ENCODE measurements around the gene PXDC1. TPM values are rescaled to one million over a fixed set of nuclear protein-coding genes. Genes with fewer than 3 reads are reported as not detected.

The PXDC1 gene
- polyA plus RNA-seq, 1 donor from 2014 or later: 9.5 TPM

- H3K27ac Mint-ChIP-seq: peak overlapping the region in 2 of 3 donors; percentile 51 to 93
- no peaks in the 10 kb centered on the region for H3K36me3 Mint-ChIP-seq
- no peaks in the 10 kb centered on the region for H3K27me3 Mint-ChIP-seq
- peaks cover 42 to 56% (median 52%) of the 10 kb centered on the region in 3 donors for H3K4me1 Mint-ChIP-seq
- peak overlapping the region; percentile 71 to 90 (median 84) for H3K4me3 Mint-ChIP-seq
- H3K9me3 Mint-ChIP-seq: no peaks in the 10 kb centered on the region
These were observed 1.6 kb downstream of the PXDC1 start for GRCh38 chr6:3749977-3750316.

DNA sequence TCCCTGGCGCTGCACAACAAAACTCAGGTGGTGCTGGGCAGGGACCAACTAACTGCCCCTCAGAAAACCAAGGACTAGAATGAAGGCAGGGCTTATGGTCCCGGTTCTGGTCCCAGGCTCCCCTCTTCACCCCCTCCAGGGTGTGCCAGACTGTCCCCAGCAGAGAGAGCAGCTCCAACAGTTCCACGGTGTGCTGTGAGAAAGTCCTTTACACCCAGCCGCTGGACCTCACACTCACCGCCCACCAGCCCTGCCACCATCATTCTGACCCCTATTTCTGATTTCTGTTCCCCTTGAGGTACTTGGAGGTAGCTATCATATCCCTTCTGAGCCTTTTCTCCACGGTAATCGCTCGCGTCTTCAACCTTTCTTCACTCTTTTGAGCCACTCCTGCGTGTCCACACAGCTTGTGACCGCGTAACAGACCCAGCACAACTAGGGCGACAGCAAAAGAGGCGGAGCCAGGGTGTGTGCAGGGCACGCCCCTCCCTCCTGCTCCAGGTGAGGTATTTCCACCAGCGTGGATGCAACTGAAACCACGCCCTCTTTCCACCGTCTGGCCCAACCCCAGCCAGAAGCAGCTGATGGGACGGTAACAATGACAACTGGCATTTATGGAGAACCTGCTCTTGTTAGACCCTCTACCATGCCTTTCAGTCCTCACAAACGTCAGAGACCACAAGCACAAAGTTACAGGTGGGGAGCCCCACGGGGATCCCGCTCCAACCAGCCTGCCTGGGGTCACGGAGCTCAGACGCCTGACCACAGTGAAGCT is 2.3 kb downstream of the PXDC1 start:
- H3K27me3 Mint-ChIP-seq: no peaks in the 10 kb centered on the region
- H3K4me1 Mint-ChIP-seq: peaks cover 42 to 58% (median 52%) of the 10 kb centered on the region in 3 donors

DNA sequence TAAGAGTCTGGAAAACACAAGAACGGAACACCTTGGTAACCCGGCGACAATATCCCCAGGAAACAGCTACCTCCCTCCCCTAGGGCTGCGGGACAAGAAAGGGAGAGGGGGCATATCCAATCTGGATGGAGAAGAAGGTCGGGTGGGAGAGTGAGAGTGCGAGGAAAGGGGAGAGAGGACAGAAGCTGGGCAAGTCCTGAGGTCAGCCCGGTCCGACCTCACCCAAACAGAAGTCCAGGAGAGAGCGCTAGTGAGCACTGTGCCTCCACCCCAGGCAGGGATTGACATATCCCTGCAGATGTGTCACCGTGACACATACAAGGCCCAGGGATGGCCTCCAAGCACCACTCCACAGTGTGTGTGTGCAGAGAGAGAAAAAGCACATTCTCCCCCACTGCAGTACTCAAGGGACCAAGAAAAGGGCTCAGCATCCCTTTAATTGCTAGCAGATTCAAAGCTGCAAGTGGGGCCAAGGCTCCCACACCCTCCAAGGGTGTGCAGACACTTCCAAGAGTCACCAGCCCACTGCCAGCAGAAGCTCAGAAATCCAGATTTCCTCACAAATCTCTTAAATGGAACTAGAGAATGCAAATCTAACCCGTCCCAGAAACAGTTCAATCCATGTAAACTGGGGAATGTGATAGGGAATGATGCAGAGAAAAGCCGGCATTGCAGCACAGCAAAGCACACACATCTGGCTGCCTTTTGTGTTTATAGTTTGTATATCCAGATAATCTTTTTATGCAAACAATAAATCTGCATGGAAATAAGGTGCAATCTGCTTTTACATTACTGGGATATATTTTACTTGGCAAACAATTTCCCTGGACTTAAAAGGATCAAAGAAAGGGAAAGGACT is 3.1 kb downstream of the PXDC1 start:
- Mint-ChIP-seq H3K36me3 (no peaks in the 10 kb centered on the region), H3K27me3 (no peaks in the 10 kb centered on the region), H3K4me1 (peaks cover 44 to 60% (median 50%) of the 10 kb centered on the region in 3 donors), H3K27ac (peak overlapping the region; percentile 51 to 97 (median 93)), H3K4me3 (peak overlapping the region; percentile 68 to 90 (median 76)), H3K9me3 (no peaks in the 10 kb centered on the region)

More for the DNA sequence above, 2.3 kb downstream of the PXDC1 start:
- Mint-ChIP-seq H3K27ac (peak overlapping the region; percentile 51 to 93 (median 93)), H3K9me3 (no peaks in the 10 kb centered on the region), H3K36me3 (no peaks in the 10 kb centered on the region), H3K4me3 (peak overlapping the region; percentile 71 to 90 (median 84))

DNA sequence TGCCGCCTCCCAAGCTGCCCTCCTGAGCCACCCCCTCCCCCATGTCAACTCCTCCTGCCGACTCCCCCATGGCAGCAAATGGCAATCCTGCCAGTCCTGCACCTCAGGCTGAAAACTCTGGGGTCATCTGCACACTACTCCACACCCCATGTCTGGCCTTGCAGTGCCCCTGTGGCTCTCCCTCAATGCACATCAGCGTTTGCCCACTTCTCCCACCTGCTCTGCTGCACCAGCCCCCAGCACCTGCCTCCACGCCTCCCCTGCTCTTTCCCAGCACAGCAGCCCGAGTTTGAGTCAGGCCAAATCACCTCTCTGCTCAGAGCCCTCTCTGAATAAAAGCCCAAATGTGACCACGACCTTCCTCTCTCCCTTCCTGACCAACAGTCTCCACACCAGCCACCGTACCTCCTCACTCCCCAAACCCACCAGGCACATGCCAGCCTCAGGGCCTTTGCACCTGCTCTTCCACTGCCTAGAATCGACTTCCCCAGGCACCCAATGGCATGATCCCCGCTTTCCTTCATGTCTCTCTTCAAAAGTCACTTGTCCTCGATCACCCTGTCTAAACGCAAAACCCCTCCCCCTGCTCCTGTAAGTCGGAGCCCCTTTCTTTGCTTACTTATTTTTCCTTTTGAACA is 4.3 kb downstream of the PXDC1 start:
- Mint-ChIP-seq H3K4me1 (peaks cover 55 to 63% (median 56%) of the 10 kb centered on the region in 3 donors), H3K27me3 (no peaks in the 10 kb centered on the region), H3K36me3 (no peaks in the 10 kb centered on the region), H3K9me3 (no peaks in the 10 kb centered on the region), H3K27ac (peak overlapping the region; percentile 51 to 97 (median 97)), H3K4me3 (peak overlapping the region; percentile 51 to 86 (median 78))

- Mint-ChIP-seq H3K27me3 (no peaks in the 10 kb centered on the region), H3K9me3 (no peaks in the 10 kb centered on the region), H3K4me1 (peaks cover 58 to 65% (median 58%) of the 10 kb centered on the region in 3 donors), H3K27ac (peak overlapping the region; percentile 75 to 97 (median 97)), H3K4me3 (peak overlapping the region; percentile 51 to 86 (median 65)), H3K36me3 (no peaks in the 10 kb centered on the region)
These were observed 4.8 kb downstream of the PXDC1 start for GRCh38 chr6:3746696-3747095.

GRCh38 chr6:3746119-3746691 is 5.3 kb downstream of the PXDC1 start:
- Mint-ChIP-seq H3K4me3 (peak overlapping the region; percentile 51 to 86 (median 65)), H3K4me1 (peaks cover 58 to 65% (median 60%) of the 10 kb centered on the region in 3 donors), H3K27ac (peak overlapping the region; percentile 75 to 97 (median 97)), H3K9me3 (no peaks in the 10 kb centered on the region), H3K36me3 (no peaks in the 10 kb centered on the region), H3K27me3 (no peaks in the 10 kb centered on the region)

DNA sequence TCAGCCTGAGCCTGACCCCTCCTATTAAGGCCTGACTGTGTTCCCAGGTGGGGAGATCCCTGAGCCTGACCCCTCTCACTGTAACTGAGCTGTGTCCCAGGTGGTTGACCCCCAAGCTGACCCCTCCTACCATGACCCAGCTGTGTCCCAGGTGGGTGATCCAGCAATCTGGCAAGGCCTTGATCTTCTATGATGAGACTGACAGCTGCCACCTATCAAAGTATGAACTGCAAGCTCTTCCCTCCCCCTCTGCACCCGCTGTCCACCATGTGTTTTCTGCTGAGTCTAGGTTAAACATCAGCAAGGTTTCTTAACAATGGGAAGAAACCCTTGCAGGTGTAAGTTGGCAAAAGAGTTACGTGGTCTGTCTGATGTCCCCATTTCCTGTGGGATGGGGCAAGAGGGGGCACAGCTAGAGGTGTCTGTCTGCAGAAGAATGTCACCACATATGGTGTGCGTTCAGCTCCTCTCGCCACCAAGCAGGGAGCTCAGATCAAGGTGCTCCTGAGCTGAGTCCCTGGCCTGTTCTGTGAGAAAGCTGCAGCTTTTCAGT is 5.9 kb downstream of the PXDC1 start:
- H3K4me3 Mint-ChIP-seq: peak overlapping the region; percentile 26 to 68 (median 65)
- H3K27me3 Mint-ChIP-seq: no peaks in the 10 kb centered on the region
- peak overlapping the region; percentile 75 to 97 (median 97) for H3K27ac Mint-ChIP-seq
- no peaks in the 10 kb centered on the region for H3K36me3 Mint-ChIP-seq
- H3K9me3 Mint-ChIP-seq: no peaks in the 10 kb centered on the region
- H3K4me1 Mint-ChIP-seq: peaks cover 58 to 65% (median 60%) of the 10 kb centered on the region in 3 donors

GRCh38 chr6:3744901-3745470 is 6.5 kb downstream of the PXDC1 start:
- no peaks in the 10 kb centered on the region for H3K27me3 Mint-ChIP-seq
- peaks cover 57 to 64% (median 57%) of the 10 kb centered on the region in 3 donors for H3K4me1 Mint-ChIP-seq
- H3K36me3 Mint-ChIP-seq: no peaks in the 10 kb centered on the region
- peak overlapping the region in 1 of 4 donors; percentile 22 for H3K4me3 Mint-ChIP-seq
- peak overlapping the region; percentile 75 to 97 (median 97) for H3K27ac Mint-ChIP-seq
- H3K9me3 Mint-ChIP-seq: no peaks in the 10 kb centered on the region

- Mint-ChIP-seq H3K9me3 (no peaks in the 10 kb centered on the region), H3K4me1 (peaks cover 51 to 58% (median 53%) of the 10 kb centered on the region in 3 donors), H3K36me3 (no peaks in the 10 kb centered on the region), H3K27me3 (no peaks in the 10 kb centered on the region), H3K4me3 (peak overlapping the region in 2 of 4 donors; percentile 22 to 79), H3K27ac (peak overlapping the region; percentile 72 to 79 (median 79))
These were observed 7.2 kb downstream of the PXDC1 start for GRCh38 chr6:3744211-3744900.

DNA sequence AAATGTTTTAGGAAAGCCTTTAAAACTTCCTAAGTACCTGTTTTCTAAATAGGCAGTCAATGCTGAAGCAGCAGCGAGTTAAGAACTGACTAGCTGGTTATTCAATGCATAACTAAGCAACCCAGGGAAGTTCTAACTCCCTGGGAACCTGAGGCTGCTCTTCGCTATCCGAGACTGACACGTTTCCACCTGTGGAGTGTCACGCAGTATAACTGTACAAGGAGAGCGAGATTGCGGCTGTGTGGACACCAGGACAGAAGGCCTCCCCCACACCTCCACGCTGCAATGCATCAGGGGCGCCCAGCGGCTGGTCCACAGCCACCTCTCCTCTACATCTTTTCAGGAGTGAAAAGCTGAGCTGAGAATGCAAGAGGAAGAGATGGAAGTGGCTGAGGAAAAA is 8.0 kb downstream of the PXDC1 start:
- Mint-ChIP-seq H3K27ac (peak overlapping the region; percentile 72 to 79 (median 79)), H3K4me1 (peaks cover 45 to 49% (median 46%) of the 10 kb centered on the region in 3 donors), H3K27me3 (no peaks in the 10 kb centered on the region), H3K4me3 (peak overlapping the region in 3 of 4 donors; percentile 79 to 93 (median 85)), H3K9me3 (no peaks in the 10 kb centered on the region), H3K36me3 (no peaks in the 10 kb centered on the region)

DNA sequence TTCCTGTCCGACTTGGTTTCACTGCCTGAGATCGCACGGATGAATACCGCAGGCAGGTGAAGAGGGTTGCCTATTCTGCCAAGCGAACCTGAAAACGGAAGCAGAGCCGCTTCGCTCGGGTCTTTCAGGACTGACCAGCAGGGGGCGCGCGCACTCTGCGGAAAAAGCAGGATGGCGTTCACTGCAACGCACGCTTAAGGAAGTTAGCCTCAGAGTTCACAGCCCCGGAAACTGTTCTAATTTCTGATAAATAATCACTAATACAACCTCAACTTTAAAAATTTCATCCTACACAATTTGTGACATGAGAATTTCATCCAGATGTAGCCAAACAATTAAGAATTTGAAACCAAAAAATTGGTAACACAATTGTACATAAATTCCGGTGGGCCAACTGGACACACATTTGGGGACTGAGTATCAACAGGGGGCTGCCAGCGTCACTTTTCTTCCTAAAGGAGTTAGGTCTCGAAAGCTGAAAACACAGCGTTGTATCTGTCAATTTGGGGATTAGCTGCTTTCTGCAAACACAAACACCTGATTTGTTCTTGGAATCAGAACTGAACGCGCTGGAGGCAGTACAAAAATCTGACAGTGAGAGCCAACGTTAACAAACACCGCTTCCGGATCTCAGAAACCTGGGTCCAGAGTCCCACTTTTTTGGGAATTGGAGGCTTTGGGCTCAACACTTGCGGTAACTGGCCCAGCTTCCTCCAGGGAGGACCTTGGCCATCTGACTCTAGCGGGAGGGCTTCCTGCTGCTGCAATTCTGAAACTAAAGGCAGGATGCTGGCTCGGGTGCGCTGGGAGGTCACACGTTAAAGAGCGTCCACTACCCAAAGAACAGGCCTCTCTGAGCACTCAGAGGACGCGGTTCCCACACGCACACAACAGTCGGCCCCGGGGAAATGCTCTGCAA is 8.8 kb downstream of the PXDC1 start:
- Mint-ChIP-seq H3K4me1 (peaks cover 37 to 42% (median 37%) of the 10 kb centered on the region in 3 donors), H3K27me3 (no peaks in the 10 kb centered on the region), H3K4me3 (peak overlapping the region; percentile 70 to 93 (median 82)), H3K27ac (peak overlapping the region; percentile 79 to 90 (median 79)), H3K36me3 (peaks cover 1% of the 10 kb centered on the region), H3K9me3 (no peaks in the 10 kb centered on the region)

DNA sequence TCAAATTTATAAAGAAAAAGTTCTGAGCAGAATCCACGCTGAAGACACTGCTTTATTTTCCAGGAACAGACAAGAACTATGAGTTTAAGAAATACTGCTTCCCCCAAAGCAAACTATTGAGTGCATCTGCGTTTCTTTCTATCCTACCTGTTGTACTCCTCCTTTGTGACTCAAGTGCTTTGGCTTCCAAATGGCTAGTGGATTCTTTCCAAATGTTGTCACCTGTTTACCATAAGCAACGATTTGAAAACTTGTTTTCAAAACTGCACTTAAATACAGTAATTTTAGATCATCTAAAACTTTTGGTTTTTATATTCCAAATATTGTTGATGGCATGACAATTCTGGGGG is 9.5 kb downstream of the PXDC1 start:
- Mint-ChIP-seq H3K27me3 (no peaks in the 10 kb centered on the region), H3K27ac (peak overlapping the region in 2 of 3 donors; percentile 79 to 90), H3K4me3 (peak overlapping the region in 2 of 4 donors; percentile 79 to 85), H3K4me1 (peaks cover 31 to 36% (median 32%) of the 10 kb centered on the region in 3 donors), H3K36me3 (peaks cover 1% of the 10 kb centered on the region), H3K9me3 (no peaks in the 10 kb centered on the region)

- Mint-ChIP-seq H3K27ac (peak overlapping the region in 1 of 3 donors; percentile 76), H3K36me3 (peaks cover 3% of the 10 kb centered on the region), H3K27me3 (no peaks in the 10 kb centered on the region), H3K9me3 (no peaks in the 10 kb centered on the region), H3K4me1 (peaks cover 26 to 30% (median 30%) of the 10 kb centered on the region in 3 donors), H3K4me3 (no peak overlapping the region)
These were observed 10.0 kb downstream of the PXDC1 start for GRCh38 chr6:3741477-3741871.

All from IgD-negative memory B cell (primary cell).